BLaER1 treated with 17β-estradiol and CSF1 and Interleukin-3, amounts not matched to agents 10 nM and 100 nM (cell line): Measurements from ENCODE around the gene OSBPL8.

Experiments used
- H3K27ac ChIP-seq, 11 experiments: shearing (Covaris generic); formaldehyde crosslinking; 2 replicates each; pipeline ENCODE4 v1.8.1; 2022
- H3K27me3 ChIP-seq, 11 experiments: shearing (Covaris generic); formaldehyde crosslinking; 2 replicates each; pipeline ENCODE4 v1.8.1; 2022
- H3K36me3 ChIP-seq, 11 experiments: shearing (Covaris generic); formaldehyde crosslinking; 2 replicates each; pipeline ENCODE4 v1.8.1; 2022
- H3K4me1 ChIP-seq, 10 experiments: shearing (Covaris generic); formaldehyde crosslinking; 2 replicates each; pipeline ENCODE4 v1.8.1; 2022
- H3K4me2 ChIP-seq, 11 experiments: shearing (Covaris generic); formaldehyde crosslinking; 2 replicates each; pipeline ENCODE4 v1.8.1; 2022
- H3K4me3 ChIP-seq, 10 experiments: shearing (Covaris generic); formaldehyde crosslinking; 2 replicates each; pipeline ENCODE4 v1.8.1; 2022
- H3K9ac ChIP-seq, 11 experiments: shearing (Covaris generic); formaldehyde crosslinking; 2 replicates each; pipeline ENCODE4 v1.8.1; 2022
- H3K9me3 ChIP-seq, 11 experiments: shearing (Covaris generic); formaldehyde crosslinking; replicated peaks in 1 of 11; 2 replicates each; pipeline ENCODE4 v1.8.1; 2022
- H4K20me1 ChIP-seq, 11 experiments: shearing (Covaris generic); formaldehyde crosslinking; 2 replicates each; pipeline ENCODE4 v1.8.1; 2022
- Cebpa-rat ChIP-seq, 11 experiments: shearing (Covaris generic); IDR thresholded peaks; 2 replicates each; pipeline ENCODE4 v1.8.1; 2022

Gene OSBPL8

GRCh38 chr12:76470028-76470939 lies 89.3 kb downstream of the OSBPL8 start:
- Histone ChIP-seq H3K9me3 (peaks cover 0 to 16% (median 8%) of the 10 kb centered on the region in 11 experiments; a peak in 11 of 22 replicates), H3K27me3 (no peaks in the 10 kb centered on the region), H3K27ac (peak overlapping the region in 1 of 11 experiments; percentile 54; a peak in 2 of 22 replicates), H3K36me3 (peaks cover 0 to 21% (median 0%) of the 10 kb centered on the region in 11 experiments; a peak in 5 of 22 replicates), H4K20me1 (peaks cover 0 to 92% (median 4%) of the 10 kb centered on the region in 11 experiments; a peak in 6 of 22 replicates), H3K4me3 (no peak overlapping the region), H3K4me1 (peaks cover 16 to 40% (median 20%) of the 10 kb centered on the region in 10 experiments), H3K9ac (no peak overlapping the region), H3K4me2 (peak overlapping the region; percentile 9 to 69 (median 52); a peak in 20 of 22 replicates)
- TF ChIP-seq Cebpa-rat (IDR thresholded peaks at IDR 0.05): no peak

GRCh38 chr12:76464631-76465166 lies 94.9 kb downstream of the OSBPL8 start:
- no peaks in the 10 kb centered on the region for H3K9me3 ChIP-seq
- no peak overlapping the region for H3K4me3 ChIP-seq
- H4K20me1 ChIP-seq: peaks cover 0 to 96% (median 4%) of the 10 kb centered on the region in 11 experiments; a peak in 7 of 22 replicates
- H3K27ac ChIP-seq: no peak overlapping the region
- H3K4me1 ChIP-seq: peaks cover 0 to 39% (median 0%) of the 10 kb centered on the region in 10 experiments; a peak in 7 of 20 replicates
- H3K36me3 ChIP-seq: peaks cover 0 to 15% (median 0%) of the 10 kb centered on the region in 11 experiments; a peak in 4 of 22 replicates
- no peaks in the 10 kb centered on the region for H3K27me3 ChIP-seq
- H3K9ac ChIP-seq: no peak overlapping the region
- no peak for TF ChIP-seq Cebpa-rat (IDR thresholded peaks at IDR 0.05)
- no peak overlapping the region for H3K4me2 ChIP-seq

- H3K9me3 ChIP-seq: no peaks in the 10 kb centered on the region
- H3K4me3 ChIP-seq: no peak overlapping the region
- H3K9ac ChIP-seq: no peak overlapping the region
- H3K36me3 ChIP-seq: peaks cover 0 to 23% (median 0%) of the 10 kb centered on the region in 11 experiments; a peak in 5 of 22 replicates
- H3K4me1 ChIP-seq: peaks cover 0 to 38% (median 0%) of the 10 kb centered on the region in 10 experiments; a peak in 4 of 20 replicates
- H4K20me1 ChIP-seq: peaks cover 0 to 96% (median 4%) of the 10 kb centered on the region in 11 experiments; a peak in 7 of 22 replicates
- TF ChIP-seq Cebpa-rat (IDR thresholded peaks at IDR 0.05): no peak
- H3K27me3 ChIP-seq: no peaks in the 10 kb centered on the region
- H3K4me2 ChIP-seq: no peak overlapping the region
- no peak overlapping the region for H3K27ac ChIP-seq
Observed at GRCh38 chr12:76462668-76463224, 96.8 kb downstream of the OSBPL8 start.

- H3K4me1 ChIP-seq: peaks cover 0 to 26% (median 0%) of the 10 kb centered on the region in 10 experiments; a peak in 3 of 20 replicates
- H3K36me3 ChIP-seq: peaks cover 0 to 27% (median 0%) of the 10 kb centered on the region in 11 experiments; a peak in 5 of 22 replicates
- H3K9ac ChIP-seq: no peak overlapping the region
- no peak overlapping the region for H3K4me3 ChIP-seq
- H3K9me3 ChIP-seq: no peaks in the 10 kb centered on the region
- H3K27ac ChIP-seq: no peak overlapping the region
- H3K4me2 ChIP-seq: peak overlapping the region in 2 of 11 experiments; percentile 7 to 37; a peak in 2 of 22 replicates
- H3K27me3 ChIP-seq: no peaks in the 10 kb centered on the region
- H4K20me1 ChIP-seq: peaks cover 0 to 96% (median 0%) of the 10 kb centered on the region in 11 experiments; a peak in 7 of 22 replicates
- TF ChIP-seq Cebpa-rat (IDR thresholded peaks at IDR 0.05): no peak
Observed at GRCh38 chr12:76460807-76461206, 98.8 kb downstream of the OSBPL8 start.

GRCh38 chr12:76457818-76458217 lies 101.8 kb downstream of the OSBPL8 start:
- Histone ChIP-seq H3K27me3 (no peaks in the 10 kb centered on the region), H3K4me3 (no peak overlapping the region), H3K27ac (no peak overlapping the region), H3K4me2 (no peak overlapping the region), H3K9me3 (peaks cover 0 to 3% (median 0%) of the 10 kb centered on the region in 11 experiments; a peak in 1 of 22 replicates), H3K4me1 (peaks cover 0 to 17% (median 0%) of the 10 kb centered on the region in 10 experiments; a peak in 3 of 20 replicates), H3K36me3 (peaks cover 0 to 26% (median 0%) of the 10 kb centered on the region in 11 experiments; a peak in 3 of 22 replicates), H3K9ac (no peak overlapping the region), H4K20me1 (peaks cover 0 to 80% (median 0%) of the 10 kb centered on the region in 11 experiments; a peak in 7 of 22 replicates)
- TF ChIP-seq Cebpa-rat (IDR thresholded peaks at IDR 0.05): no peak

- Histone ChIP-seq H3K9ac (no peak overlapping the region), H3K36me3 (peaks cover 0 to 31% (median 0%) of the 10 kb centered on the region in 11 experiments; a peak in 3 of 22 replicates), H3K9me3 (peaks cover 0 to 3% (median 0%) of the 10 kb centered on the region in 11 experiments; a peak in 1 of 22 replicates), H3K27me3 (no peaks in the 10 kb centered on the region), H3K4me3 (no peak overlapping the region), H3K4me1 (peaks cover 0 to 23% (median 0%) of the 10 kb centered on the region in 10 experiments; a peak in 3 of 20 replicates), H3K4me2 (no peak overlapping the region), H3K27ac (no peak overlapping the region), H4K20me1 (peaks cover 0 to 72% (median 0%) of the 10 kb centered on the region in 11 experiments; a peak in 6 of 22 replicates)
- TF ChIP-seq Cebpa-rat (IDR thresholded peaks at IDR 0.05): no peak
Observed at GRCh38 chr12:76457010-76457409, 102.6 kb downstream of the OSBPL8 start.

- H3K27ac ChIP-seq: no peak overlapping the region
- H3K9me3 ChIP-seq: peaks cover 0 to 3% (median 0%) of the 10 kb centered on the region in 11 experiments; a peak in 1 of 22 replicates
- TF ChIP-seq Cebpa-rat (IDR thresholded peaks at IDR 0.05): no peak
- no peak overlapping the region for H3K9ac ChIP-seq
- H3K36me3 ChIP-seq: peaks cover 0 to 38% (median 0%) of the 10 kb centered on the region in 11 experiments; a peak in 3 of 22 replicates
- H4K20me1 ChIP-seq: peaks cover 0 to 60% (median 0%) of the 10 kb centered on the region in 11 experiments; a peak in 5 of 22 replicates
- no peak overlapping the region for H3K4me2 ChIP-seq
- H3K4me1 ChIP-seq: peaks cover 0 to 23% (median 4%) of the 10 kb centered on the region in 10 experiments; a peak in 14 of 20 replicates
- no peak overlapping the region for H3K4me3 ChIP-seq
- no peaks in the 10 kb centered on the region for H3K27me3 ChIP-seq
Observed at GRCh38 chr12:76455582-76456345, 103.8 kb downstream of the OSBPL8 start.
